OCI-LY3 (cell line): ENCODE data around the gene SF3B4.
A peak's percentile ranks its signal among the peaks of the same experiment; 100 is the strongest.

Experiments used
- H2AFZ ChIP-seq: fragments of 200-600, 300-600 bp; shearing (Covaris generic); 2 replicates; pipeline ENCODE4 v1.6.0; 2014; ENCODE audit warnings: antibody characterized with exemption, low read depth, low read length
- H3K27ac ChIP-seq: fragments of 200-600, 300-600 bp; sonication (generic); 2 replicates; pipeline ENCODE4 v1.5.1; 2014; ENCODE audit warnings: mild to moderate bottlenecking, low read length, moderate library complexity, mixed read lengths
- H3K27me3 ChIP-seq: fragments of 200-600, 300-600 bp; sonication (generic); 2 replicates; pipeline ENCODE4 v1.6.1; 2014; ENCODE audit warnings: low read depth, low read length, mixed read lengths
- H3K36me3 ChIP-seq: fragments of 200-600, 300-600 bp; sonication (generic); replicated peaks from 2 replicates; pipeline ENCODE3; 2014; ENCODE audit warnings: low read depth, low read length, mixed read lengths
- H3K4me1 ChIP-seq: fragments of 300-600, 200-600 bp; sonication (generic); 2 replicates; pipeline ENCODE4 v1.6.1; 2014; ENCODE audit warnings: low read length, mixed read lengths
- H3K4me2 ChIP-seq: fragments of 200-600, 300-600 bp; sonication (generic); 2 replicates; pipeline ENCODE4 v1.6.1; 2014; ENCODE audit warnings: low read length, mixed read lengths
- H3K4me3 ChIP-seq: fragments of 300-600, 200-600 bp; sonication (generic); 2 replicates; pipeline ENCODE4 v1.5.1; 2014; ENCODE audit warnings: antibody characterized with exemption, mild to moderate bottlenecking, low read length, moderate library complexity
- H3K79me2 ChIP-seq: fragments of 300-600, 200-600 bp; shearing (Covaris generic); 2 replicates; pipeline ENCODE4 v1.6.1; 2014; ENCODE audit warnings: mild to moderate bottlenecking, low read length, mixed read lengths
- H3K9ac ChIP-seq: fragments of 300-600, 200-600 bp; shearing (Covaris generic); 2 replicates; pipeline ENCODE4 v1.6.0; 2014; ENCODE audit warnings: mild to moderate bottlenecking, low read length, moderate library complexity
- H3K9me3 ChIP-seq: fragments of 200-600, 300-600 bp; shearing (Covaris generic); 2 replicates; pipeline ENCODE4 v1.6.1; 2014; ENCODE audit warnings: low read length, mixed read lengths; ENCODE audit not compliant: insufficient read depth
- H4K20me1 ChIP-seq: fragments of 200-600, 300-600 bp; sonication (generic); 2 replicates; pipeline ENCODE4 v1.6.1; 2016; ENCODE audit warnings: low read length, mixed read lengths; ENCODE audit not compliant: insufficient read depth
- EZH2phosphoT487 ChIP-seq: fragments of 200-600 bp; shearing (Covaris generic); IDR thresholded peaks from 2 replicates; pipeline ENCODE4 v1.6.1; 2018; ENCODE audit warnings: antibody characterized with exemption, mixed run types, low read depth
- TF ChIP-seq, protein P1 (sequence below): fragments of 200-600, 300-600 bp; sonication (generic); IDR thresholded peaks from 2 replicates; pipeline ENCODE4 v1.5.1; 2014; ENCODE audit warnings: antibody characterized with exemption, low read length, low read depth

The SF3B4 gene

DNA sequence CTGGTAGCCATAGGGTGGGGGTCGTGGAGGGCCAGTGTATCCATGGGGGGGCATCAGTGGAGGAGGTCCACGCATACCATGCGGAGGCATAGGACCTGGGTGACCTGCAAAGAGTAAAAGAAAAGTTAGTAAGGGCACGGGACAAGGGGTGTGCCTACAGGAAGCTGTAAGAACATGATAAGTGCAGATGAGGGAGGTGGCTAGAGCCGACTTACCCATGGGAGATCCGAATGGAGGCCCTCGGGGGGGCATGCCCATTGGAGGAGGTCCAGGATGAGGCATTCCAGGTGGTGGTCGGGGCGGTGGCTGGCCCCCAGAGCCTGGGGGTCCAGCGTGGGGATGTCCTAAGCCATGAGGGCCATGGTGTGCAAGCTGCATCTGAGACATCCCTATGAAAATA is 4.0 kb downstream of the SF3B4 start:
- peaks cover 10% of the 10 kb centered on the region; the same call in 1 of the 2 replicates for H4K20me1 ChIP-seq
- peaks cover 31% of the 10 kb centered on the region for H3K79me2 ChIP-seq
- peaks cover 45% of the 10 kb centered on the region for H3K36me3 ChIP-seq

DNA sequence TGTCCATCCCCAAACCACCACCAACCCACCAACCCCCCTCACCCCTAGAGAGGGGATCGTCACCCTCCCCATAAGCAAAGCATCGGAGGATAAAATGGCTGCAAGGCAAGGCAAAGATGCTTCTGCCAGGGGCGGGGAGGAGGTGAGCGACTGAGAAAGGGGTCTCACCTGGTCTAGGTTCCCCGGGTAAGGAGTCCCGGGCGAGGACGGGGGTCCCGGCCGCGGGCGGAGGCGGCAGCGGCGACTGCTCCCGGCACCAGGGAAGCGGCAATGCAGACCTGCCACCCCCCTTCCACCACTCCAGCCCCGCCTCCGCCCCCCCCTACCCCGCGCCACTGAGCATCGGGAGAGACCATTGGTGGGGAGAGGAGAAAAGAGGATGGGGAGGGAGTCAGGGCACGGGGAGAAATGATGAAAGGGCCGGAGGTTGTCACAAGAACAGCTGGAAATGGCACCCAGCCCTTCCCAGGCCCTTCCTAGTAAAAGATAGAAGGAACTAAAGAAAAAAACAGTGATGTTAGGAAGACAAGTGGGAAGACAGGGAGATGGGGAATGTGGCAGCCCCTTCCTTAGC is 9.9 kb downstream of the SF3B4 start, which contains the start of gene SV2A:
Gene SV2A, minus strand, starts transcription at position 274 of the 574 bp plus-strand sequence. CDS start 4,004 bp downstream, outside the sequence.
- no peaks in the 10 kb centered on the region for H3K79me2 ChIP-seq
- no peaks in the 10 kb centered on the region for H3K9me3 ChIP-seq
- no peaks in the 10 kb centered on the region for H4K20me1 ChIP-seq
- peaks cover 21% of the 10 kb centered on the region for H3K4me1 ChIP-seq
- H2AFZ ChIP-seq, result peak within 1 kb of the TSS; percentile 88
- TF ChIP-seq, protein P1, sequence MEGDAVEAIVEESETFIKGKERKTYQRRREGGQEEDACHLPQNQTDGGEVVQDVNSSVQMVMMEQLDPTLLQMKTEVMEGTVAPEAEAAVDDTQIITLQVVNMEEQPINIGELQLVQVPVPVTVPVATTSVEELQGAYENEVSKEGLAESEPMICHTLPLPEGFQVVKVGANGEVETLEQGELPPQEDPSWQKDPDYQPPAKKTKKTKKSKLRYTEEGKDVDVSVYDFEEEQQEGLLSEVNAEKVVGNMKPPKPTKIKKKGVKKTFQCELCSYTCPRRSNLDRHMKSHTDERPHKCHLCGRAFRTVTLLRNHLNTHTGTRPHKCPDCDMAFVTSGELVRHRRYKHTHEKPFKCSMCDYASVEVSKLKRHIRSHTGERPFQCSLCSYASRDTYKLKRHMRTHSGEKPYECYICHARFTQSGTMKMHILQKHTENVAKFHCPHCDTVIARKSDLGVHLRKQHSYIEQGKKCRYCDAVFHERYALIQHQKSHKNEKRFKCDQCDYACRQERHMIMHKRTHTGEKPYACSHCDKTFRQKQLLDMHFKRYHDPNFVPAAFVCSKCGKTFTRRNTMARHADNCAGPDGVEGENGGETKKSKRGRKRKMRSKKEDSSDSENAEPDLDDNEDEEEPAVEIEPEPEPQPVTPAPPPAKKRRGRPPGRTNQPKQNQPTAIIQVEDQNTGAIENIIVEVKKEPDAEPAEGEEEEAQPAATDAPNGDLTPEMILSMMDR, result no peak
- no peak for TF ChIP-seq EZH2phosphoT487
- H3K4me3 ChIP-seq, result peak within 1 kb of the TSS; percentile 86
- H3K27ac ChIP-seq, result no peak within 1 kb of the TSS
- peaks cover 10% of the 10 kb centered on the region for H3K36me3 ChIP-seq
- peak within 1 kb of the TSS; percentile 68 for H3K9ac ChIP-seq
- H3K27me3 ChIP-seq, result no peaks in the 10 kb centered on the region
- peak within 1 kb of the TSS; percentile 89 for H3K4me2 ChIP-seq

More for the DNA sequence above, 4.0 kb downstream of the SF3B4 start:
- no peak for TF ChIP-seq EZH2phosphoT487
- TF ChIP-seq, protein P1, result no peak
- H3K9me3 ChIP-seq, result no peaks in the 10 kb centered on the region
- no peak overlapping the region for H3K9ac ChIP-seq
- no peak overlapping the region for H3K27ac ChIP-seq
- H2AFZ ChIP-seq, result no peak overlapping the region
- no peak overlapping the region for H3K4me2 ChIP-seq
- no peaks in the 10 kb centered on the region for H3K27me3 ChIP-seq
- H3K4me1 ChIP-seq, result peaks cover 13% of the 10 kb centered on the region
- no peak overlapping the region for H3K4me3 ChIP-seq

DNA sequence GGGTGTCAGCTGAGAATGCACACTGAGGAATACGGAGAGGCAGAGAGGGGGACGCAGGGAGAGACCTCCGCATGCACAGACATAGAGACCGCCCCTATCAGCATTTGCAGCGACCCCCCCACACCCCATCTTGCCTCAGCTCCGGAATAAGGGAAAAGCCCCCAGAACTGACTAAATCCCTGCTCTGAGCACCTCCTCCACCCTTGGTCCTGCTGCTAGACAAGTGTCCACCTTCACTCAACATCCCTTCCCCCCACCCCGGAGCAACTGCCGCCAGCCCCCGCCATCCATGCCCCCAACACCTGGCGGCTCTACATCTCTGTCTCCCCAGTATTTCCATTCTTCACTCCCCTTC is 10.7 kb downstream of the SF3B4 start:
- TF ChIP-seq EZH2phosphoT487, result no peak
- H4K20me1 ChIP-seq, result no peaks in the 10 kb centered on the region
- H3K4me3 ChIP-seq, result peak overlapping the region; percentile 86
- H3K27me3 ChIP-seq, result no peaks in the 10 kb centered on the region
- no peak overlapping the region for H3K27ac ChIP-seq
- H3K9me3 ChIP-seq, result no peaks in the 10 kb centered on the region
- no peaks in the 10 kb centered on the region for H3K79me2 ChIP-seq
- H2AFZ ChIP-seq, result peak overlapping the region; percentile 88; the same call in 1 of the 2 replicates
- peaks cover 21% of the 10 kb centered on the region for H3K4me1 ChIP-seq
- H3K36me3 ChIP-seq, result peaks cover 5% of the 10 kb centered on the region
- H3K9ac ChIP-seq, result peak overlapping the region; percentile 68; the same call in 1 of the 2 replicates
- peak overlapping the region; percentile 89 for H3K4me2 ChIP-seq

DNA sequence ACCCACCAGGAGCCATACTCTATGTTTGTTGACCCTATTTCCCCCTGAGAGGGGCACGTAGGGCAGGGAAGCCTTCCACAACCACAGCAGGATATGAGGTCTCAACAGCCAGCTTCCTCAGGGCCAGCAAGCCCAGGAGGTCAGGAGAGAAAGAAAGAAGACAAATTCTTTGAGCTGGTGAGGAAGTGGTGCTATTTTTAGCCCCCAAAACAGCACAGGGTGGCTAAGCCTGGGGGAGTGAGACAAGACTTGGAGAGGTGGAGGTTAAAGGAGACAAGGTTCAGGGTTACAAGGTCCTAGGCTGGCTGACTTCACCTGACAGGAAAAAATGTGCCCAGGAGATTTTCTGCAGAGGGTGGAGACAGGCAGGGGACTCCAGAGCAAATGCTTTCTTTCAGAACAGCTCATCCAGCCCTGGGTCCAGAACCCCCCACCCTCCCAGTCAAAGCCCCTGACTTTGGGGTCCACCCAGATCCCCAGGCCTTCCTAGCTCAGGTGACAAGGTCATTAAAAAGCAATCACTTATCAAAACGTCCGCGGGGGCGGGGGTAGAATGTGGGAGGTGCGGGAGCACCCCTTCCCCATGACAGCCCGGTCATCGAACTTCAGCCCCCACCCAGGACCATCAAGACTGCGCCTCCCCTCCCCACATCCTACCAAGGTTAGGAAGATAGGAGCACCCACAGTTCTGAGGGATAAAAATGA is 11.3 kb downstream of the SF3B4 start:
- Histone ChIP-seq H4K20me1 (no peaks in the 10 kb centered on the region), H3K4me2 (peak overlapping the region; percentile 89), H3K4me1 (peaks cover 21% of the 10 kb centered on the region), H3K79me2 (no peaks in the 10 kb centered on the region), H2AFZ (no peak overlapping the region), H3K4me3 (peak overlapping the region; percentile 86; the same call in 1 of the 2 replicates), H3K27ac (no peak overlapping the region), H3K36me3 (no peaks in the 10 kb centered on the region), H3K9ac (no peak overlapping the region), H3K27me3 (no peaks in the 10 kb centered on the region), H3K9me3 (no peaks in the 10 kb centered on the region)
- TF ChIP-seq, protein P1, result no peak
